WI38 (cell line): ENCODE results near the gene HMGXB4.

ENCODE experiments used
- H3K4me3 ChIP-seq: 2 replicates; pipeline ENCODE4 v1.5.1; 2011; ENCODE audit warnings: low read depth, mild to moderate bottlenecking, control low read depth, low read length
- TF ChIP-seq, protein P1 (sequence below): IDR thresholded peaks from 2 replicates; pipeline ENCODE4 v1.5.1; 2012; ENCODE audit warnings: low read depth, mild to moderate bottlenecking, control low read depth, low read length

The HMGXB4 gene

GRCh38 chr22:35257321-35258190 is at the start of gene HMGXB4:
HMGXB4 (plus strand) TSS chr22:35257493; CDS start chr22:35262391, 4,898 bp downstream.
- TF ChIP-seq, protein P1, sequence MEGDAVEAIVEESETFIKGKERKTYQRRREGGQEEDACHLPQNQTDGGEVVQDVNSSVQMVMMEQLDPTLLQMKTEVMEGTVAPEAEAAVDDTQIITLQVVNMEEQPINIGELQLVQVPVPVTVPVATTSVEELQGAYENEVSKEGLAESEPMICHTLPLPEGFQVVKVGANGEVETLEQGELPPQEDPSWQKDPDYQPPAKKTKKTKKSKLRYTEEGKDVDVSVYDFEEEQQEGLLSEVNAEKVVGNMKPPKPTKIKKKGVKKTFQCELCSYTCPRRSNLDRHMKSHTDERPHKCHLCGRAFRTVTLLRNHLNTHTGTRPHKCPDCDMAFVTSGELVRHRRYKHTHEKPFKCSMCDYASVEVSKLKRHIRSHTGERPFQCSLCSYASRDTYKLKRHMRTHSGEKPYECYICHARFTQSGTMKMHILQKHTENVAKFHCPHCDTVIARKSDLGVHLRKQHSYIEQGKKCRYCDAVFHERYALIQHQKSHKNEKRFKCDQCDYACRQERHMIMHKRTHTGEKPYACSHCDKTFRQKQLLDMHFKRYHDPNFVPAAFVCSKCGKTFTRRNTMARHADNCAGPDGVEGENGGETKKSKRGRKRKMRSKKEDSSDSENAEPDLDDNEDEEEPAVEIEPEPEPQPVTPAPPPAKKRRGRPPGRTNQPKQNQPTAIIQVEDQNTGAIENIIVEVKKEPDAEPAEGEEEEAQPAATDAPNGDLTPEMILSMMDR, result no peak
- H3K4me3 ChIP-seq, result peak within 1 kb of the TSS; percentile 90

GRCh38 chr22:35208003-35208402 is 49.3 kb upstream of the HMGXB4 start:
- no peak overlapping the region for H3K4me3 ChIP-seq
- TF ChIP-seq, protein P1, result no peak

DNA sequence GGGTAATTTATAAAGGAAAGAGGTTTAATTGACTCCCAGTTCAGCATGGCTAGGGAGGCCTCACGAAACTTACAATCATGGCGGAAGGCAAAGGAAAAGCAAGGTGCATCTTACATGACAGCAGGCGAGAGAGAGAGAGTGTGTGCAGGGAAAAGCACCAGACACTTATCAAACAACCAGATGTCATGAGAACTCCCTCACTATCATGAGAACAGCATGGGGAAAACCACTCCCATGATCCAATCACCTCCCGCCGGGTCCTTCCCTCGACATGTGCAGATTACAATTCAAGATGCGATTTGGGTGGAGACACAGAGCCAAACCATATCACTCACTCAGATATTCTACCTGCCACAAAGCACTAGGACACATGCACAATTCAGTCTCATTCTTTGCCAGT is 48.1 kb upstream of the HMGXB4 start:
- H3K4me3 ChIP-seq, result no peak overlapping the region
- TF ChIP-seq, protein P1, result no peak

DNA sequence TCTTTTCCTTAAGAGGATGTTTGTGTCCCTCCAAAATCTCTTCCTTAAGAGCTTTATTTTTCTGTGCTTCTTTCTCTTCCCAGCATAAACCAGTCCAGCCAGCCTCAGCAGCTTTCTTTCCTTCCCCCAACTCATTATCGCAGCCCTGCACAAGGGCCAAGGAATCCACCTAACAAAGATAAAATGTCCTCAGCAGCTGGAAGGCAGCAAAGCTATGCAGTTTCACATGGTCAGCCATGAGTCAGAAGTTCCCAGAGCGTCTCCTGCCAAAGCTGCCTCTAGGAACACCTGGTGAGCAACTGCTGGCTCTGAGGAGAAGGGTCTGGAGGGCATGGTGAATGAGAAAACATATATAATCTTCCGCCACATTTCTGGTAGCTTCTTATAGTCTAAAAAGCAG is 45.3 kb upstream of the HMGXB4 start:
- no peak overlapping the region for H3K4me3 ChIP-seq
- TF ChIP-seq, protein P1, result no peak

GRCh38 chr22:35212996-35213395 is 44.3 kb upstream of the HMGXB4 start:
- no peak overlapping the region for H3K4me3 ChIP-seq
- TF ChIP-seq, protein P1, result no peak

DNA sequence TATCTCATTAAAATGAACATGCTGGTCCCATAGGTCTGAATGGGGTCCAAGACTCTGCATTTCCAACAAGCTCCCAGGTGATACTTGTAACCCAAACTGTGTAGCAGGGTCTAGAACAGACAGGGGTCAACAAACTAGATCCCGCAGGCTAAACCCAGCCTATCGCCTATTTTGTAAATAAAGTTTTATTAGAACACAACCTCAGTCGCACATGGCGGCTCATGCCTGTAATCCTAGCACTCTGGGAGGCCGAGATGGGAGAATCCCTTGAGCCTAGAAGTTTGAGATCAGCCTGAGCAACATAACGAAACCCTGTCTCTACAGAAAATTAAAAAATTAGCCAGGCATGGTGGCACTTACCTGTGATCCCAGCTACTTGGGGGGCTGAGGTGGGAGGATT is 42.3 kb upstream of the HMGXB4 start:
- no peak overlapping the region for H3K4me3 ChIP-seq
- TF ChIP-seq, protein P1, result no peak

DNA sequence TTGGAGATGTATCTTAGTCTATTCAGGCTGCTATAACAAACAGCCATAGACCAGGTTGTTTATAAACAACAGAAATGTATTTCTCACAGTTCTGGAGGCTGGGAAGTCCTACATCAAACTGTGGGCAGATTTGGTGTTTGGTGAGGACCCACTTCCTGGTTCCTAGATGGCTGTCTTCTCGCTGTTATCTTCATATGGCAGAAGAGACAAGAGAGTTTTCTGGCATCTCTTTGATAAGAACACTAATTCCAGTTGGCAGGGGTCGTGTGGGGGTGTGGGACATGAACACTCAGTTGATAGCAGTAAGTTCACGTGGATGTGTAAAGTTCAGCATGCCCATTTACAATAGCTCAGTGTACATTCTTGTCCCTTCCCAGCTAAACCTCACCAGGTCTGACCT is 41.3 kb upstream of the HMGXB4 start:
- TF ChIP-seq, protein P1, result no peak
- H3K4me3 ChIP-seq, result no peak overlapping the region
